ENCODE results near the gene WDR35. TPM values are rescaled to one million over a fixed set of nuclear protein-coding genes. Genes with fewer than 3 reads are reported as not detected.
A peak's percentile ranks its signal among the peaks of the same experiment; 100 is the strongest.

Gene WDR35
- polyA plus RNA-seq, 1 experiment = 9.1 TPM

DNA sequence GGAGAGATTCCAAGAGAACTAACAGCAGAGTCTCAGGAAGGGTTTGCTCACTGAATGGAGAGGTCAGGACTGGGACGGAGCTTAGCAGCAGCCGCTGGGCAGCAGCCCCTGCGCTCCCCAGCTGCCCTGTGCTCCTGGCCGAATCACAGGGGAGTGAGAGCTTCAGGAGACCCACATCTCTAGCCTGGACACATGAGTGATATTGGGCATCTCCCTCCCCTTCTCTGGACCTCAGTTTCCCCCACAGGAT is 22.1 kb upstream of the WDR35 start:
- POLR2A ChIA-PET = no interaction called here
- no peaks in the 10 kb centered on the region for H3K9me3 ChIP-seq (ENCODE audit: control insufficient read depth, insufficient read depth, low read length)
- no peak overlapping the region for H3K27ac ChIP-seq (ENCODE audit: low read depth, low read length)
- no peaks in the 10 kb centered on the region for H3K27me3 ChIP-seq (ENCODE audit: control insufficient read depth, insufficient read depth, low read length)
- CTCF ChIA-PET = interaction anchor here (0.6 to 1.1 kb wide), 3 partner anchors 56 to 136 kb away, joined by 3 read pairs; no protein-coding TSS in a partner anchor
- peak overlapping the region; percentile 58 for H3K4me3 ChIP-seq (ENCODE audit: low read depth, low read length)
- TF ChIP-seq, protein P1, sequence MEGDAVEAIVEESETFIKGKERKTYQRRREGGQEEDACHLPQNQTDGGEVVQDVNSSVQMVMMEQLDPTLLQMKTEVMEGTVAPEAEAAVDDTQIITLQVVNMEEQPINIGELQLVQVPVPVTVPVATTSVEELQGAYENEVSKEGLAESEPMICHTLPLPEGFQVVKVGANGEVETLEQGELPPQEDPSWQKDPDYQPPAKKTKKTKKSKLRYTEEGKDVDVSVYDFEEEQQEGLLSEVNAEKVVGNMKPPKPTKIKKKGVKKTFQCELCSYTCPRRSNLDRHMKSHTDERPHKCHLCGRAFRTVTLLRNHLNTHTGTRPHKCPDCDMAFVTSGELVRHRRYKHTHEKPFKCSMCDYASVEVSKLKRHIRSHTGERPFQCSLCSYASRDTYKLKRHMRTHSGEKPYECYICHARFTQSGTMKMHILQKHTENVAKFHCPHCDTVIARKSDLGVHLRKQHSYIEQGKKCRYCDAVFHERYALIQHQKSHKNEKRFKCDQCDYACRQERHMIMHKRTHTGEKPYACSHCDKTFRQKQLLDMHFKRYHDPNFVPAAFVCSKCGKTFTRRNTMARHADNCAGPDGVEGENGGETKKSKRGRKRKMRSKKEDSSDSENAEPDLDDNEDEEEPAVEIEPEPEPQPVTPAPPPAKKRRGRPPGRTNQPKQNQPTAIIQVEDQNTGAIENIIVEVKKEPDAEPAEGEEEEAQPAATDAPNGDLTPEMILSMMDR (IDR thresholded peaks at IDR 0.05; ENCODE audit: low read depth, low read length) = no peak
- no peak for DNase-seq (ENCODE audit: low read depth, low spot score)

- Histone ChIP-seq H3K9me3 (ENCODE audit: control insufficient read depth, insufficient read depth, low read length) (no peaks in the 10 kb centered on the region), H3K4me3 (ENCODE audit: low read depth, low read length) (no peak overlapping the region), H3K27ac (ENCODE audit: low read depth, low read length) (no peak overlapping the region), H3K27me3 (ENCODE audit: control insufficient read depth, insufficient read depth, low read length) (no peaks in the 10 kb centered on the region)
- POLR2A ChIA-PET = no interaction called here
- DNase-seq (ENCODE audit: low read depth, low spot score) = no peak
- TF ChIP-seq, protein P1 (IDR thresholded peaks at IDR 0.05; ENCODE audit: low read depth, low read length) = no peak
- CTCF ChIA-PET = interaction anchor here (0.6 to 1.1 kb wide), 3 partner anchors 56 to 136 kb away, joined by 3 read pairs; no protein-coding TSS in a partner anchor
Observed at GRCh38 chr2:20011276-20012031, 21.5 kb upstream of the WDR35 start.

- DNase-seq (ENCODE audit: low read depth, low spot score) = no peak
- POLR2A ChIA-PET = interaction anchor here (0.7 kb wide), 1 partner anchor 441 kb away, joined by 3 read pairs; no protein-coding TSS in a partner anchor
- Histone ChIP-seq H3K4me3 (ENCODE audit: low read depth, low read length) (no peak overlapping the region), H3K9me3 (ENCODE audit: control insufficient read depth, insufficient read depth, low read length) (no peaks in the 10 kb centered on the region), H3K27ac (ENCODE audit: low read depth, low read length) (no peak overlapping the region), H3K27me3 (ENCODE audit: control insufficient read depth, insufficient read depth, low read length) (no peaks in the 10 kb centered on the region)
- CTCF ChIA-PET = interaction anchor here (0.7 kb wide), 1 partner anchor 27 kb away, joined by 3 read pairs; no protein-coding TSS in a partner anchor
- TF ChIP-seq, protein P1 (IDR thresholded peaks at IDR 0.05; ENCODE audit: low read depth, low read length) = no peak
Observed at GRCh38 chr2:20008703-20009102, 18.8 kb upstream of the WDR35 start.

- ChIA-PET POLR2A (no interaction called here), CTCF (interaction anchor here (3.0 kb wide), 1 partner anchor 10 kb away, joined by 11 read pairs; no protein-coding TSS in a partner anchor)
- DNase-seq (ENCODE audit: low read depth, low spot score) = no peak
- H3K27me3 ChIP-seq (ENCODE audit: control insufficient read depth, insufficient read depth, low read length) = no peaks in the 10 kb centered on the region
- H3K4me3 ChIP-seq (ENCODE audit: low read depth, low read length) = no peak overlapping the region
- H3K9me3 ChIP-seq (ENCODE audit: control insufficient read depth, insufficient read depth, low read length) = no peaks in the 10 kb centered on the region
- H3K27ac ChIP-seq (ENCODE audit: low read depth, low read length) = no peak overlapping the region
- TF ChIP-seq, protein P1 (IDR thresholded peaks at IDR 0.05; ENCODE audit: low read depth, low read length) = no peak
Observed at GRCh38 chr2:20005891-20006470, 16.1 kb upstream of the WDR35 start.

DNA sequence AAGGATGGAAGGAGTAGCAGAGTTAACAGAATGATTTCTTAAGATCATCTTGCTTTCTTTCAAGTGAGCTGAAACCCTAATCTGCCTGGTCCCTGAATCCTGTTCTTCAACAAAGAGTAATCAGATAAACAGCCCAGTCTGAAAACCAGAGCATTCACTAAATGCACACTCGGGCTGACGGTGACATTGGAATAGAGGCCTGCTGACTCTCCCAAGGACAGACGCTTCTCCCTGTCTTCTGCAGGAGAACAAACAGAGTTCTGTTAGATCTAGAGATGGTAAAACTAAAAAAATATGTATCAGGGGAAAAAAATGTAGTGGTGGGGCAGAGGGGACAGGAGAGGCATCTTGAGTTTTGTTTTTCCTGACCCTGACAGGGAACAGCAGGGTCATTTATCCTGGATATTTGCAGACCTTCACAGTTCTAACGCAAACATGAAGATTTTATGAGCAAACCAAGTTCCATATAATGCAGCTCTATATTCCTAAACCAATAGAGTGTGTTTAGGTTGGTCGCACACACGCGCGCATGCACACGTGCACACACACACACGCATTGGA is 15.2 kb upstream of the WDR35 start:
- Histone ChIP-seq H3K27me3 (ENCODE audit: control insufficient read depth, insufficient read depth, low read length) (no peaks in the 10 kb centered on the region), H3K4me3 (ENCODE audit: low read depth, low read length) (no peak overlapping the region), H3K9me3 (ENCODE audit: control insufficient read depth, insufficient read depth, low read length) (no peaks in the 10 kb centered on the region), H3K27ac (ENCODE audit: low read depth, low read length) (no peak overlapping the region)
- ChIA-PET CTCF (interaction anchor here (3.0 kb wide), 1 partner anchor 10 kb away, joined by 11 read pairs; no protein-coding TSS in a partner anchor), POLR2A (no interaction called here)
- DNase-seq (ENCODE audit: low read depth, low spot score) = no peak
- TF ChIP-seq, protein P1 (IDR thresholded peaks at IDR 0.05; ENCODE audit: low read depth, low read length) = no peak
